HG02623 (cell line): Measurements from ENCODE around the gene SPANXN3.
"Not testable (repeated sequence)": the region's sequence is repeated elsewhere in the genome, so short reads cannot be mapped to it uniquely, and the experiment has no call there.

Source experiments
- ATAC-seq: cut with Tn5 transposase; IDR thresholded peaks from one replicate; pipeline ENCODE4 v1.9.1; 2021; ENCODE audit warnings: moderate library complexity; ENCODE audit not compliant: unreplicated experiment

Gene SPANXN3

GRCh38 chrX:143517375-143517774, at the start of gene SPANXN3:
Gene SPANXN3 (minus strand): TSS chrX:143517475. CDS start chrX:143517391, 84 bp downstream.
- ATAC-seq = not testable (repeated sequence)

GRCh38 chrX:143536176-143536575, 18.9 kb upstream of the SPANXN3 start:
- ATAC-seq = no peak

- ATAC-seq = not testable (repeated sequence)
Measured at GRCh38 chrX:143502196-143502595, 15.1 kb downstream of the SPANXN3 start.

GRCh38 chrX:143500751-143501150, 16.5 kb downstream of the SPANXN3 start:
- ATAC-seq = no peak

GRCh38 chrX:143486105-143486504, 31.2 kb downstream of the SPANXN3 start:
- ATAC-seq = no peak

- ATAC-seq = no peak
Measured at GRCh38 chrX:143476751-143477150, 40.5 kb downstream of the SPANXN3 start.

GRCh38 chrX:143472347-143472938, 44.8 kb downstream of the SPANXN3 start:
- ATAC-seq = no peak

- no peak for ATAC-seq
Measured at GRCh38 chrX:143466130-143466529, 51.1 kb downstream of the SPANXN3 start.

- no peak for ATAC-seq
Measured at GRCh38 chrX:143462696-143463095, 54.6 kb downstream of the SPANXN3 start.

- no peak for ATAC-seq
Measured at GRCh38 chrX:143461606-143462005, 55.7 kb downstream of the SPANXN3 start.
